ENCODE data around the gene CHIC2.

The CHIC2 gene

DNA sequence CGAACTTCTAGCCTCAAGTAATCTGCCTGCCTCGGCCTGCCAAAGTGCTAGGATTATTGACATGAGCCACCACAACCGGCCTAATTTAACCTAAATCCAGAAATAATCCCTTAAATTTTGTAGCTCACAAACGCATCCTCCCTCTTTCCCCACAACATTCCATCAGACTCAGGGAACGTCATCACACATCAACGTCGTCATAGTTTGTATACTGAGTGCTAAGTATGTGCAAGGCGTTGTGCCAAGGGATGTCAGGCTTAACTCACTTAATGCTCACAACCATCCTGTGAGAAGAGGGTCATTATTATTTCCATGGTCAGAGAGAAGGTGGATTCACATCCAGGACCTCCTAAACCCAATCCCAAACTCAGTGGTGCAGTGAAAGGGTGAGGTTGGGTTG is 26.0 kb upstream of the CHIC2 start:
- TF ChIP-seq ZNF610 (tag by site-specific recombination; IDR thresholded peaks at IDR 0.05; ENCODE audit: borderline replicate concordance) = no peak
- TF ChIP-seq, protein P1, sequence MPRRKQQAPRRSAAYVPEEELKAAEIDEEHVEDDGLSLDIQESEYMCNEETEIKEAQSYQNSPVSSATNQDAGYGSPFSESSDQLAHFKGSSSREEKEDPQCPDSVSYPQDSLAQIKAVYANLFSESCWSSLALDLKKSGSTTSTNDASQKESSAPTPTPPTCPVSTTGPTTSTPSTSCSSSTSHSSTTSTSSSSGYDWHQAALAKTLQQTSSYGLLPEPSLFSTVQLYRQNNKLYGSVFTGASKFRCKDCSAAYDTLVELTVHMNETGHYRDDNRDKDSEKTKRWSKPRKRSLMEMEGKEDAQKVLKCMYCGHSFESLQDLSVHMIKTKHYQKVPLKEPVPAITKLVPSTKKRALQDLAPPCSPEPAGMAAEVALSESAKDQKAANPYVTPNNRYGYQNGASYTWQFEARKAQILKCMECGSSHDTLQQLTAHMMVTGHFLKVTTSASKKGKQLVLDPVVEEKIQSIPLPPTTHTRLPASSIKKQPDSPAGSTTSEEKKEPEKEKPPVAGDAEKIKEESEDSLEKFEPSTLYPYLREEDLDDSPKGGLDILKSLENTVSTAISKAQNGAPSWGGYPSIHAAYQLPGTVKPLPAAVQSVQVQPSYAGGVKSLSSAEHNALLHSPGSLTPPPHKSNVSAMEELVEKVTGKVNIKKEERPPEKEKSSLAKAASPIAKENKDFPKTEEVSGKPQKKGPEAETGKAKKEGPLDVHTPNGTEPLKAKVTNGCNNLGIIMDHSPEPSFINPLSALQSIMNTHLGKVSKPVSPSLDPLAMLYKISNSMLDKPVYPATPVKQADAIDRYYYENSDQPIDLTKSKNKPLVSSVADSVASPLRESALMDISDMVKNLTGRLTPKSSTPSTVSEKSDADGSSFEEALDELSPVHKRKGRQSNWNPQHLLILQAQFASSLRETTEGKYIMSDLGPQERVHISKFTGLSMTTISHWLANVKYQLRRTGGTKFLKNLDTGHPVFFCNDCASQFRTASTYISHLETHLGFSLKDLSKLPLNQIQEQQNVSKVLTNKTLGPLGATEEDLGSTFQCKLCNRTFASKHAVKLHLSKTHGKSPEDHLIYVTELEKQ (tag by site-specific recombination; IDR thresholded peaks at IDR 0.05; ENCODE audit: borderline replicate concordance) = no peak
- TF ChIP-seq ZNF239 (tag by site-specific recombination; IDR thresholded peaks at IDR 0.05) = no peak
- no peak for TF ChIP-seq ZNF2 (tag by site-specific recombination; IDR thresholded peaks at IDR 0.05)
- TF ChIP-seq ZNF37A (tag by site-specific recombination; IDR thresholded peaks at IDR 0.05) = no peak
- TF ChIP-seq ZNF324 (tag by site-specific recombination; IDR thresholded peaks at IDR 0.05) = no peak
- no peak for TF ChIP-seq ZNF624 (tag by site-specific recombination; IDR thresholded peaks at IDR 0.05)
- no peak for TF ChIP-seq ZBTB21 (tag by site-specific recombination; IDR thresholded peaks at IDR 0.05)
- TF ChIP-seq, protein P2, sequence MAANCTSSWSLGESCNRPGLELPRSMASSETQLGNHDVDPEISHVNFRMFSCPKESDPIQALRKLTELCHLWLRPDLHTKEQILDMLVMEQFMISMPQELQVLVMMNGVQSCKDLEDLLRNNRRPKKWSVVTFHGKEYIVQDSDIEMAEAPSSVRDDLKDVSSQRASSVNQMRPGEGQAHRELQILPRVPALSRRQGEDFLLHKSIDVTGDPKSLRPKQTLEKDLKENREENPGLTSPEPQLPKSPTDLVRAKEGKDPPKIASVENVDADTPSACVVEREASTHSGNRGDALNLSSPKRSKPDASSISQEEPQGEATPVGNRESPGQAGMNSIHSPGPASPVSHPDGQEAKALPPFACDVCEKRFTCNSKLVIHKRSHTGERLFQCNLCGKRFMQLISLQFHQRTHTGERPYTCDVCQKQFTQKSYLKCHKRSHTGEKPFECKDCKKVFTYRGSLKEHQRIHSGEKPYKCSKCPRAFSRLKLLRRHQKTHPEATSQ (tag by site-specific recombination; IDR thresholded peaks at IDR 0.05) = no peak
- TF ChIP-seq ZNF677 (tag by site-specific recombination; IDR thresholded peaks at IDR 0.05) = no peak
- no peak for TF ChIP-seq ZNF335 (tag by site-specific recombination; conservative IDR thresholded peaks at IDR 0.05)
- TF ChIP-seq, protein P3, sequence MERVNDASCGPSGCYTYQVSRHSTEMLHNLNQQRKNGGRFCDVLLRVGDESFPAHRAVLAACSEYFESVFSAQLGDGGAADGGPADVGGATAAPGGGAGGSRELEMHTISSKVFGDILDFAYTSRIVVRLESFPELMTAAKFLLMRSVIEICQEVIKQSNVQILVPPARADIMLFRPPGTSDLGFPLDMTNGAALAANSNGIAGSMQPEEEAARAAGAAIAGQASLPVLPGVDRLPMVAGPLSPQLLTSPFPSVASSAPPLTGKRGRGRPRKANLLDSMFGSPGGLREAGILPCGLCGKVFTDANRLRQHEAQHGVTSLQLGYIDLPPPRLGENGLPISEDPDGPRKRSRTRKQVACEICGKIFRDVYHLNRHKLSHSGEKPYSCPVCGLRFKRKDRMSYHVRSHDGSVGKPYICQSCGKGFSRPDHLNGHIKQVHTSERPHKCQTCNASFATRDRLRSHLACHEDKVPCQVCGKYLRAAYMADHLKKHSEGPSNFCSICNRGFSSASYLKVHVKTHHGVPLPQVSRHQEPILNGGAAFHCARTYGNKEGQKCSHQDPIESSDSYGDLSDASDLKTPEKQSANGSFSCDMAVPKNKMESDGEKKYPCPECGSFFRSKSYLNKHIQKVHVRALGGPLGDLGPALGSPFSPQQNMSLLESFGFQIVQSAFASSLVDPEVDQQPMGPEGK (tag by site-specific recombination; IDR thresholded peaks at IDR 0.05) = no peak
- TF ChIP-seq ZNF707 (tag by site-specific recombination; IDR thresholded peaks at IDR 0.05) = no peak
- TF ChIP-seq, protein P4, sequence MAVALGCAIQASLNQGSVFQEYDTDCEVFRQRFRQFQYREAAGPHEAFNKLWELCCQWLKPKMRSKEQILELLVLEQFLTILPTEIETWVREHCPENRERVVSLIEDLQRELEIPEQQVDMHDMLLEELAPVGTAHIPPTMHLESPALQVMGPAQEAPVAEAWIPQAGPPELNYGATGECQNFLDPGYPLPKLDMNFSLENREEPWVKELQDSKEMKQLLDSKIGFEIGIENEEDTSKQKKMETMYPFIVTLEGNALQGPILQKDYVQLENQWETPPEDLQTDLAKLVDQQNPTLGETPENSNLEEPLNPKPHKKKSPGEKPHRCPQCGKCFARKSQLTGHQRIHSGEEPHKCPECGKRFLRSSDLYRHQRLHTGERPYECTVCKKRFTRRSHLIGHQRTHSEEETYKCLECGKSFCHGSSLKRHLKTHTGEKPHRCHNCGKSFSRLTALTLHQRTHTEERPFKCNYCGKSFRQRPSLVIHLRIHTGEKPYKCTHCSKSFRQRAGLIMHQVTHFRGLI (tag by site-specific recombination; IDR thresholded peaks at IDR 0.05) = no peak
- Histone ChIP-seq H3K36me3 (ENCODE audit: control insufficient read depth in 2 of 2, insufficient read depth in 1 of 2, low read length in 2 of 2) (no peaks in the 10 kb centered on the region), H3K27ac (ENCODE audit: extremely low read depth, low read depth, low read length) (no peak overlapping the region), H3K4me3 (ENCODE audit: low read depth, low read length) (no peak overlapping the region), H3K4me1 (ENCODE audit: control insufficient read depth, insufficient read depth, low read length) (no peaks in the 10 kb centered on the region), H3K9me3 (ENCODE audit: control insufficient read depth, insufficient read depth, low read depth, low read length) (no peaks in the 10 kb centered on the region)
- POLR2A ChIA-PET = no interaction called here
- CTCF ChIA-PET = interaction anchor here (1.1 kb wide), 1 partner anchor 160 kb away, joined by 3 read pairs; no protein-coding TSS in a partner anchor

DNA sequence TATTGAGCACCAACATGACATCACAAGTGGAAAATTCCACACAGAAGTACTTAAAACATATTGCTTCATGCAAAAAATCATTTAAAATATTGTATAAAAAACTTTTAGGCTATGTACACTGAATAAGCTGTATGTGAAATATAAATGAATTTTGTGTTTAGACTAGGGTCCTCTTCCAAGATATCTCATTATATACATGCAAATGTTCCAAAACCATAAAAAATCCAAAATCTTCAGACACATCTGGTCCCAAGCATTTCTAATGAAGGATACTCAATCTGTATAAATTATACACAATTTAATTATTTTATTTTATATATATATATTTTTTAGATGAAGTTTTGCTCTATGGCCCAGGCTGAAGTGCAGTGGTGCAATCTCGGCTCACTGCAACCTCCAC is 25.5 kb upstream of the CHIC2 start:
- H3K4me1 ChIP-seq (ENCODE audit: control insufficient read depth, insufficient read depth, low read length) = no peaks in the 10 kb centered on the region
- CTCF ChIA-PET = interaction anchor here (1.1 kb wide), 1 partner anchor 160 kb away, joined by 3 read pairs; no protein-coding TSS in a partner anchor
- no peaks in the 10 kb centered on the region for H3K9me3 ChIP-seq (ENCODE audit: control insufficient read depth, insufficient read depth, low read depth, low read length)
- no peak overlapping the region for H3K27ac ChIP-seq (ENCODE audit: extremely low read depth, low read depth, low read length)
- no peaks in the 10 kb centered on the region for H3K36me3 ChIP-seq (ENCODE audit: control insufficient read depth in 2 of 2, insufficient read depth in 1 of 2, low read length in 2 of 2)
- POLR2A ChIA-PET = no interaction called here
- TF ChIP-seq ZNF155 (tag by site-specific recombination; IDR thresholded peaks at IDR 0.05) = no peak
- no peak for TF ChIP-seq ZSCAN30 (tag by site-specific recombination; IDR thresholded peaks at IDR 0.05)
- no peak for TF ChIP-seq ZNF521 (tag by site-specific recombination; IDR thresholded peaks at IDR 0.05)
- no peak for TF ChIP-seq ZNF174 (tag by site-specific recombination; IDR thresholded peaks at IDR 0.05)
- no peak for TF ChIP-seq ZNF843 (tag by site-specific recombination; IDR thresholded peaks at IDR 0.05)
- TF ChIP-seq ZFP37 (tag by site-specific recombination; IDR thresholded peaks at IDR 0.05) = peak; percentile 99
- no peak for TF ChIP-seq ZNF776 (tag by site-specific recombination; IDR thresholded peaks at IDR 0.05; ENCODE audit: borderline replicate concordance)
- H3K4me3 ChIP-seq (ENCODE audit: low read depth, low read length) = no peak overlapping the region
